NCI-H2227 treated with DMSO at 0.1 percent for 48 hours (cell line): ENCODE results near the gene UQCR11.
A peak's percentile ranks its signal among the peaks of the same experiment; 100 is the strongest.

Experiments used
- DNase-seq: peaks from one replicate; lab custom pipeline; 2025; lab: John Stamatoyannopoulos, UW

The UQCR11 gene

DNA sequence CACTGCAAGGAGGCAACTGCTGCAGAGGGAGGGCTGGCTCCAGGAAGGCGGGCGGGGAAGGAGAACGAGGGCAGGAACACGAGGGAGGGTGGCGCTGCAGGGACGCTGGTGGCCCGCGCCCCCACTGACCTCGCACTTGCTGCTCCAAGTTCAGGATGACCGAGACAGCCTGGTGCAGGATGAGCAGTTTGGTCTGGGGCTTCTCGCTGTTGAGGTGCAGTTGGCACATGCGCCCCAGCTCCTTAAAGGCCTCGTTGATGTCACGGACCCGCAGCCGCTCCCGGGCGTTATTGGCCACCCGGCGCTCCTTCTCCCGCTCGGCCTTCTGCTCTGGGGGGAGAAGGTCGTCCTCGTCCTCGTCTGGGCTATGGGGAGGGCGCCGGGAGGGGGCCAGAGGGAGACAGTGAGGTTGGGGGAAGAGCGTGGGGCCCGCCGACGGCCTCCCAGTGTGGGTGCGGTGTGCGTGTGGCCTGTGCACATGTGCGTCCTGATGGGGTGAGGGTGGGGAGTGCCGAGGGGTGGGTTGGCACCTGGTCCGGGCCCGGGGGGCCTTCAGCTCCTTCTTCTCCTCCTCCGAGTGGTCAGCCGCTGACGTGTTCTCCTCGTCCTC lies 10.0 kb upstream of the UQCR11 start:
- no peak for DNase-seq

DNA sequence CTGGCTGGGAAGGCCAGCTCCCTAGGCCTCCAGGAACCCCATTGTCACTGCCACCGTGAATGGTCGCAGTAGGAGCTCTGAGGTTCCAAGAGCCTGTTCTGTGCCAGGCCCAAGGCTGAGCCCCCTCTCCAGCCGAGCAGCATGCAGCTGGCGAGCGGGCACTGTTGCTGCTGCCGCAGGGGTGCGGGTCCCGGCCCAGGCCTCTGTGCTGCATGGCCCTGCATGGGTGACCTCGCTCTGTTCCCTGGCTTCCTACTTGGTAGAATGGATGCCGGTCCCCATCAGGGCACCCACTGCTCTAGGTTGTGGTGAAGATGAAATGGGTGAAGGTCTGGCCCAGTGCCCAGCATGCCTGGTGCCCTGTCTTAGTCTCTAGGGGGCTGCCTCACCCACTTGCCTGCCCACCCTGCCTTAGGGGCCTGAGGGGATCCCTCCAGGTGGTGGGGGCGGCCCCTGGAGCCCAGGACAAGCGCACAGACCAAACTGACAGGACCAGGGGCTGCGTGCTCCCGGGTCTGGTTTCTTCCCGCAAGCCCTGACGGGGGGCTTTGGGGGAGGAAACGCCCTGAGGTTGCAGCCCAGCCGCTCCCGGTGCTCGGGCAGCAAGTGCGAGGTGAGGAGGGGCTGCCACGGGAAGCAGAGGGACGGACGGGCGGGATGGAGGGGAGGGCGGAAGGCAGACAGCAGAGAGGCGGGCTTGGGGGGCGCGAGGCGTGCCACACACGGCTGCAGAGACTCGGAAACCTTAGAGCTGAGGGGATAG lies 8.7 kb upstream of the UQCR11 start:
- no peak for DNase-seq

DNA sequence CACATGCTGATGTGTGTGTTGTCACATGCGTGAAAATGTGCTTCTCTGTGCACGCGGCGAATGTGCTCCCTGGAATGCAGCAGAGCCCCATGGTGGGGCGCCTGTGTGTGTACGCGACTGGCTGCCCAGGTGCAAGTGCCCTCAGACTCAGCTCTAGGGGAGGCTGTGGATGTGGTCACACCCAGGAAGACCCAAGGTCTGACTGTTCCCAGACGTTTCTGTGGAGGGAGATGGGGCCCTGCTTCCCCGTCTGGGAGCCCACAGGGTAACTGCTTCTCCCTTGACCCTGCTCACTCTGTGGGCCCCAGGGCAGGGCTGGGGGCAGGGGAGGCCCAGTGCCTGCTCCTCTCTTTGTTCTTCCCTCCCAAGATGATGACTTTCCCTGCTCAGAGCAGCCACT lies 7.9 kb upstream of the UQCR11 start:
- DNase-seq = no peak

DNA sequence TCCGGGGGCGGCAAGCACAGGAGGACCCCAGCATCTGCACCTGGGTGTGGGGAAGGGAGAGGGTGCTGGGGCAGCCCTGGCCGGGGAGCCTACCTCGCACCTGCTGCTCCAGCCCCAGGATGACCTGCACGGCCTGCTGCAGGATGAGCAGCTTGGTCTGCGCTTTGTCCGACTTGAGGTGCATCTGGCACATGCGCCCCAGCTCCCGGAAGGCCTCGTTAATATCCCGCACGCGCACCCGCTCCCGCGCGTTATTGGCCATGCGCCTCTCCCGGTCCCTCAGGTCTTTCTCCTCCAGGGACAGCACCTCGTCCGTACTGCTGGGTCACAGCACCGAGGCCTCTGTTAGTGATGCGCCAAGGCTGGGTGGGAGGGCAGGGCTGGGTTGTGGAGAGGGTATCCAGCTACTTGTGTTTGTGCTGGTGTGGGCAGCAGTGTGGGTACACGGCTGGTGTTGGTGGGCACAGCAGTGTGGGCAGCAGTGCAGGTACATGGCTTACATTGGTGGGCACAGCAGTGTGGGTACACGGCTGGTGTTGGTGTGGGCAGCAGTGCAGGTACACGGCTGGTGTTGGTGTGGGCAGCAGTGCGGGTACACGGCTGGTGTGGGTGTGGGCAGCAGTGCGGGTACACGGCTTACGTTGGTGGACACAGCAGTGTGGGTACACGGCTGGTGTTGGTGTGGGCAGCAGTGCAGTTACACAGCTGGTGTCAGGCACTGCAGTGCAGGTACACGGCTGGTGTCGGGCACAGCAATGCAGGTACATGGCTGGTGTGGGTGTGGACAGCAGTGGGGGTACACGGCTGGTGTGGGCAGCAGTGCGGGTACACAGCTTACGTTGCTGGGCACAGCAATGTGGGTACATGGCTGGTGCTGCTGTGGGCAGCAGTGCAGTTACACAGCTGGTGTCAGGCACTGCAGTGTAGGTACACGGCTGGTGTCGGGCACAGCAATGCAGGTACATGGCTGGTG lies 7.1 kb upstream of the UQCR11 start:
- DNase-seq = no peak

DNA sequence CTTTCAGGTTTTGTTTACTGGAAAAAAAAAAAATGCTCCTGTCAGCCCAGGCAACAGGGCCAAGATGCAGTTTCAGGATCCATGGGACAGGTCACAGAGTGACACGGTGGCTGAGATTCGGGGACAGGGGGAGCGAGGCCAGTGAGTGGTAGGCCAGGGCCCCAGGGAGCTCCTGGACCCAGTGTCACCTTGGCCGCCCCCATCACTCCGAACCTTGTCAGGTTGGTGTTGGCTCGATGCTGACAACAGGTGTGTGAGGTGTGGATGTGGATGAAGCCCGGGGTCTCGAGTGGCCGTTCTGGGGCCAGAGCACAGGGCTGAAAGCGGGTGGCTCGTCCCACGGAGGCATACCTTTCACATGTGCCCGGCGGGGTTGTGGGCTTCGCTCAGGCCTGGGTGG lies 6.1 kb upstream of the UQCR11 start:
- no peak for DNase-seq

DNA sequence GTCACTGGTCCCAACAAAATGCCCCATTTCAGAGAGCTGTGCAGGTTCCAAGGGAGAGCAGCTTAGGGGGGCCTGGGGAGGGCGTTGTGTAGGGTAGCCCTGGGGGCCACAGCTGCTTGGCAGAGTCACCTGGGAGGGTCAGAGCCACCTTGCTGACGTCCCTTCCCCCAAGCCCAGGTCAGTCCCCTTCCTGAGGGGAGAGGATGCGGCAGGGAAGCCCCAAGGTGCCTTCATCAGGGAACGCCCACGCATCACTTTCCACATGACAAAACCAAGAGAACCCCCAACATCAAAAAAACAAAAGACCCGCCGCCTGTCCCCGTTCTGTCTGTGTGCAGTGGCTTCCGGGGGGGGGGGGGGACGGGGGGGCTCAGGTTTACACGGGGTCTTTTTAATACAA lies 5.3 kb upstream of the UQCR11 start:
- DNase-seq = no peak

DNA sequence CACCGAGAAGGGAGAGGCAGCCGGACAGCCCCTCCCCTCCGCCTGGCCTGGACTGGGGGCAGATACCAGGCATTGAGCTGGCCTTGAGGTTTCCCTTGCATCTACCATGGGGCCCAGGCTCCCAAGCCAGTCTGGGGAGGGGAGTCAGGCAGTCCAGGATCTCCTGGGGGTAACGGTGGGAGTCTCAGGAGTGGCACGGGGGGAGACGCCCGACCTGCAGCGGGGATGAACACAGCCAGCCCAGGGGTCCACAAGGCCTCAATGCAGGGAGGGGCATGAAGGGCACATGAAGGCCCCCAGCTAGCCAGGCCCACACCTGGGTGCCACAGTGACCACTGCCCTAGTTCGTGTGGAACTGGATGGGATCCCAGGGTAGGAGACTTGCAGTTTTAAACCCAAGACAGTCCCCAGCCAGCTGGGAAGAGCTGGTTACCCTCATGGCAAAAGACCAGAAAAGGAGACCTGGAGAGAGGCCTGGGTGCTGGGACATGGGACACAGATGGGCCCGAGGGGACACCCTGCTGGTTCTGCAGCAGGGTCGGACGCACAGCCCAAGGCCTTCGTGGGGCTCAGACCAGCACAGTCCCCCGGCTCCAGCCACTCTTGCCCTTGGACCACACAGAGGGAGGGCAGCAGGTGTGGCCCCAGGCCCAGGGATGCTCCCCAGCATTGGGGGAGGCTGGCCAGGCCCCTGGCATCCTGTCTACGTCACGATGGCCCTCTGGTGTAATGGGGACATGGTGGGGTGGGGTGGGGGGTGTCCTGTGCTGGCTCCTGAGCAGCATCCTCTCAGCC lies 4.6 kb upstream of the UQCR11 start:
- DNase-seq = no peak

DNA sequence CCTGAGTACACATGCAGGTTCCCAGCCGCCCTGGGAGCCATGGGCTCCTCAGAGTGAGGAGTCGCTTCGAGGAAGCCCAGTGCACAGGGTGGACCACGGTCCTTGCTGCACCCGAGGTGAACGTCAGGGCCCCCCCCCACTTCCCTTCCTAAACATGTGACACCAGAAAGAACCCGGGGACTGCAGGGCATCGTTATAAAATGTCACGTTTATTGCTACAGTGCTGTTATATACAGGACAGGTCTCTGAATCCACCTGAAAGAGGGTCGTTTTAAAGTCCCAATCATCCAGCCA lies 3.8 kb upstream of the UQCR11 start:
- DNase-seq = peak; percentile 5

DNA sequence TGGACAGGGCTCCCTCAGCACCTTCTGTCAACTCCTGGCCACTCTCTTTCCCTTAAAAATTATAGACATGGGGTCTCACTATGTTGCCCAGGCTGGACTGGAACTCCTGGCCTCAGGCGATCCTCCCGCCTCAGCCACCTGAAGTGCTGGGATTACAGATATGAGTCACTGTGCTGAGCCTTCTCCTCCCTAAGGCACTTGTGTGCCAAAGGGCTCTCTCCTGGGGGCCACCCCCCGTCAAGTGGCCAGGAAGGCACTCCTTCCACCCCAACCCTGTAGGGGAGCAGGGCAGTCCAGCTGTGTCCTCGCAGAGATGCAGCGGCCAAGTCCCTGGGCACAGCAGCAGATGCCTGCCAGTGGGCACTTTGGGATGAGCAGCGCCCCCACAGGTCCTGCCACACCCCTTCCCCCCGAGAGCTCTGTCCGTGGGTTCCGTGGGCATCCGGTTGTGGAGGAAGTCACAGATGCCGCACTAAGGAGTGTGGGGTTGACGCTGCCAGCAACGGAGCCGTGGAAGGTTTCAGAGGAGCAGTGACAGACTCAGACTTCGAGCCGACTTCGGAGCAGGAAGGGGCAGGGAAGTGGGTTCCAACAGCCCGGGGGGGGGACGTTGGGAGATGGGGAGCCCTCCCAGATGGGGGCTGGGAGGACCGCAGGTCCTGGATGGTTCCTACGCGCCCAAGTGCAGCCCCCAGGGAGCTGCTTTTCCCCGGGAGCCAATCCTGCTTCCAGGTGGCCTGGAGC lies 3.3 kb upstream of the UQCR11 start:
- no peak for DNase-seq

DNA sequence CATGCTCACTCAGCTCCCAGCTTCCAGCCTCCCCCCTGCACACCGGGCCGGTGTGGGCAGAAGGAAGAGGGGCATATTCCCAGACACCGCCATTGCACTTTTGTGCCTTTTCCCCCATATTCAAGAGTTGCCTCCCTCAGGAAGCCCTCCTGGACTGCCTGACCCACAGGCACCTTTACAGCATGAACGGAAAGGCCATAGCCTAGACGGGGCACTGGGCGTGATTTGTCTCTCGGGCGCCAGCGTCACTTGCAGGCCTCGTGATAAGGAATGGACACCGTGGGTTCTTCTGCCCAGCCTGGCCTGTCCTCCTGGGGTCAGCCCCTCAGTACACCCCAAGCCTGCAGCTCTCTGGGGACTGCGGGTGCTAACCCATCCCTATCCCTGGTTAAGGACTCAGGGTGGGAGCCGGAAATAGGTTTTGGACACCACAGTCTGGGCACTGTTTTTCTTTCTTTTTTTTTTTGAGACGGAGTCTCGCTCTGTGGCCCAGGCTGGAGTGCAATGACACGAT lies 933 bp upstream of the UQCR11 start:
- no peak for DNase-seq

DNA sequence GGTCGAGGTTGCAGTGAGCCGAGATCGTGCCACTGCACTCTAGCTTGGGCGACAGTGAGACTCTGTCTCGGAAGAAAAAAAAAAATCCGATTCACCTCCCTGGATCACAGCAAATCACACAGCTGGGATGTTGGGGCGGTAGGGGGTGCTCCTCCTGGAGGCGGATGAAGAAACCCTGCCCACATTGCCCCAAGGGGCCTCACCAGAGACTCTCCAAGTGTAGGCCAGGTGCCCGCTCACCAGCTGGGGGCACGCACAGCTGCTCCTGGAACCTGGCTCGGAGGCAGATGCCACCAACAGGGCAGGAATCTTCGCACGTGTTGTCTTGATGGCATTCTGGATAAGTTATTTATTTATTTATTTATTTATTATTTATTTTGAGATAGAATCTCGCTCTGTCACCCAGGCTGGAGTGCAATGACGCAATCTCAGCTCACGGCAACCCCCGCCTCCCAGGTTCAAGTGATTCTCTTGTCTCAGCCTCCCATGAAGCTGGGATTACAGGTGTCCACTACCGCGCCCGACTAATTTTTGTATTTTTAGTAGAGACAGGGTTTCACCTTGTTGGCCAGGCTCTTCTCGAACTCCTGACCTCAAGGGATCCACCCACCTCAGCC lies 3.1 kb downstream of the UQCR11 start:
- no peak for DNase-seq

DNA sequence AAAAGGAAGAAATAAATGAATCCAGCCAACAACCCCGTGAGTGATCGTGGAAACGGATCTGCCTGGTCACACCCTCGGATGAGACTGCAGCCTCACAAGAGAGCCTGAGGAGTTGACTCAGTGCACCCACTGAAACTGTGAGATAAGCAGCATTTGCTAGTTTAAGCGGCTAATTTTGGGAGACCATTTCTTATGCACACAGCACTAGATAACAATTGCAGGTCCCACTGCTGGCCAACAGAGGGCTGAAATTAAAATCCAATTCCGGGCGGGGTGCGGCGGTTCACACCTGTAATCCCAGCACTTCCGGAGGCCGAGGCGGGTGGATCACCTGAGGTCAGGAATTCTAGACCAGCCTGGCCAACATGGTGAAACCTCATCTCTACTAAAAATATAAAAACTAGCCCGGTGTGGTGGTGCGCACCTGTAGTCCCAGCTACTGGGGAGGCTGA lies 3.6 kb downstream of the UQCR11 start:
- DNase-seq = no peak

DNA sequence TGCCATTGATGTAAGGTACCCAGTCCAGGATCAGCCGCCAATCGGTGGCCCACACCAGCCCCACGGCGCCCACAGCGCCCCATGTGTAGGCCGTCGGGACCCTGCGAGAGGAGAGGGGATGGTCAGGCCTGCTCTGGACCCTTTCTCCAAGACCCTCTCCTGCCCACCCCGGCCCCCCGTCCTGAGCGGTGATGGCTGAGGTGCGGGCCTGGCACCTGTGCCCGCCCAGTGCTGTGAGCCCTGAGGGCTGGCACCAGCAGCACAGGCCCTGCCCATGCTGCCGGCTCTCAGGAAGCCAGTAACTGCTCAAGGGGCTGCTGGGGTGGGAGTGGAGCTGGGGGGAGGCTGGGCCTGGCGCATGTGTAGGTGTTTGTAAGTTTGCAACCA lies 5.8 kb downstream of the UQCR11 start:
- DNase-seq = no peak

DNA sequence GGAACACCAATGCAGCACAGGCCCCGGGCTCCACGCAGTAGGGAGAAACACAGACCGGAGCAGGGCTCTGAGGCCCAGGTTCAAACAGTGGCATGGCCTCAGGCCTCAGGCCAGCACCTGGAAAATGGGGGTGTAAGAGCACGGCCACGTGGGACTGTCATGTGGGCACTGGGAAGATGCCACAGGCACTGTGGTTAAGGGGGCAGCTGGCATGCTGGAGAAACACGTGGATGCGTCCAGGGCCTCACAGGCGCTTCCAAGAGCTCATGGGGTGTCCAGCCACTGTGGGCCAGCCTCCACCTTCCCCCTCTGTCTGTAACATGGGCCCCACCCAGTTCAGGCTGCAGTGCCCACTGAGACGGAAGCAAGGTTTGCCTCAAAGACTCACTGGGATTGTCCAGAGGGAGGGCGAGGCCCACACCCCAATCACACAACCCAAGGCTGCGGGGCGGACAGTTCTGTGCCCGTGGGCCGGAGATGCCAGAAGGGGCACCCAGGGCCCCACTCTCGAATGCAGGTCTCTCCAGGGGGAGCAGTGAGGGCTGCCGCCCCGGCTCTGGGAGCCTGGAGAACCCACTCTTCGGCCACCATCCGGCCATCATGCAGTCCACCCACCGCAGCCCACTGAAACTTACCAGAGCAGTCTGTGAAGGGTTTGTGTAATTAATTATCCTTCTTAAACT lies 6.3 kb downstream of the UQCR11 start:
- DNase-seq = no peak

DNA sequence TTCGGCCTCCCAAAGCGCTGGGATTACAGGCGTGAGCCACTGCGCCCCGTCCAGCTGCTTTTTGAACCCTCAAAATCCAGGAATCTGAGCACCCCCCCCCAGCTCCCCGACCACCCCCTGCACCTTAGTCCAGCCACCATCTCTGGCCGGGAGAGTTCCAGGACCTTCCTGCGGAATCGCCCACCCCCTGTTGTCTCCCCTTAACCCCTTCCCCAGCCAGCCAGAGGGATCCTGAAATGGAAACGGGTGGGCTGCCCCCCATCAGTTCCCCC lies 11.8 kb downstream of the UQCR11 start:
- no peak for DNase-seq

DNA sequence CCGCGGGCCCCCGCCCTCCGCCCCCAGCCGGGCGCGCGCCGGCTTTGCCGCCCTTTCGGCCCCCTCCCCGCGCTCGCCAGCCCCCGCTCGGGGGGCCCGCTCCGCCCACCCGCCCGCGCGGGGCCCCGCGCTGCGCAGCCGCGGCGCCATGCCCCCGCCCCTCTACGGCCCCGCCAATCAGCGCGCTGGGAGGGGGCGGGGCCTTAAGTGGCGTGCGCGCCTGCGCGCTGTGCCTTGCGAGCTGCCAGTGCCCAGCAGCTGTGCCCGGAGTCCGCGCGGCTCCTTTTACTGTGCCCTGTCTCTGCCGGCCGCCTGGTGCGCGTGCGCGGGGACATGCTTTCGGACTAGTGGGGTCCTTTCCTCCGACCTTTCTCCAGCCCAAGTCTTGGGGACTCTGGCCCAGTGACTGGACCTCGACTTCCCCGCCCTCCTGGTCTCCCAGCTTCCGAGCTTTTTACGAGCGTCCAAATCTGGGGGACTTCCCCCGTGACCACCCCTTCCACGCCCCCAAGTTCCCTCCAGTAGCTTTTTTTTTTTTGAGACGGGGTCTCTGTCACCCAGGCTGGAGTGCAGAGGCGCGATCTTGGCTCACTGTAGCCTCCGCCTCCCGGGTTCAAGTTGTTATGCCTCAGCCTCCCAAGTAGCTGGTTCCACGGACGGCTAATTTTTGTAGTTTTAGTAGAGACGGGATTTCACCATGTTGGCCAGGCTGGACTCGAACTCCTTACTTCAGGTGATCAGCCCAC lies 12.3 kb downstream of the UQCR11 start, which contains the start of gene MBD3:
Gene MBD3, minus strand, starts transcription at position 111 of the 746 bp plus-strand sequence. CDS start 234 bp downstream, outside the sequence.
- peak; percentile 86 for DNase-seq

DNA sequence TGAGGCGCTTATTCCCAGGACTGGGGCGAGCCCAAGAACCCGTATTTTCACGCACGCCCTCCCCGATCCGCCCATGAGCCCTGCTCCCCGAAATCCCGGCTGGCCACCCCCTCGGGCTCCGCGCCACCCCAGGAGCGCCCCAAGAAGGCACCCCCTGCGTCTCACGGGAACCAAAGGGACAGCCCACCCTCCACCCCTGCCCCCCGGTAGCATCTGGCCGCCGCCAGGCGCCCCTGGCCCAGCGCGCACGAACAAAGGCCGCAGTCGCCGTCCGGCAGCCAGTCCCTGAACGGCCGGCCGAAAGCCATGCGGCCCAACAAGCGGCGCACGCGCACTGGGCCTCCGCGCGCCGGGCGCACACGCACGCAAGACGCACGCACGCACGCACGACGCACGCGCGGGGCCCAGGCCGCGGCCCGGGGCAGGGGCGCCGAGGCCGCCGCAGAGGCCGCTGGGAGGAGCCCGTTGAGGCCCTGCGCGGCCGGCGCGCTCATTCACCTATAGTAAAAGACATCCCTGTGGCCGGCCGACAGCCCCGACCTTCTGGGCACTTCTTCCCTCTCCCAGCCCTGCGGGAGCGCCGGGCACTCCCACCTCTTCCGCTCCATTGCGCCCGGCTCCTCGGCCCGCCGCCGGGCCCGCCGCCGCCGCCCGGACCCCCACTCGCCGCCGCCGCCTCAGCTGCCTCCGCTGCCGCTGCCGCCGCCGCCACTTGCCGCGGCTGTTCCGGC lies 13.1 kb downstream of the UQCR11 start:
- DNase-seq = peak; percentile 54

DNA sequence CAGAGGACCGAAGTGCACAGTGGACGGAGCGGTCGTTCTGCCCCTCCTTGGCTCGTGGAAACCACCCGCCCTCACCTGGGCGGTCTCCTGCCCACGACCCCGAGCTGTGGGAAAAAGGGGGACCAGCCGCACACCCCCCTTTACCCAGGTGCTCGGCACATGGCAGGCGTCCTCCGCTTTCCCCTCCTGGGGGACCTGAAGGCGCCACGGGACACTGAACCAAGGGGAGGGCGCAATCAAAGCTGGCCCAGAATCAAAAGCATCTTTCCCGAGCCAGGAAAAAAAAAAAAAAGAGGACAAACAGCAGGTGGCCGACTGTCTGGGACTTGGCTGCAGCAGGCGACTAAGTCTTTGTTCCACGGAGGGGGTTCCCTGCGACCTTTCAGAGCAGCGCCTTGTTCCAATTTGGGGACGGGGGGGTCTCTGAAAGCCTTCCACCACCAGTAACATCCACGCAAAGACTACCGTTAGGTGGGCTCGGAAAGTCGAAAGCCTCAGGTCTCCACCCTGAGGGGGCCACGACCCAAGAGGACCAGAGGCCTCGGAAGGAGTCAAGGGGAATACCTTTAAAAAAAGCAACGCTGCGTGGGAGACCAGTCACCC lies 13.7 kb downstream of the UQCR11 start:
- DNase-seq = no peak
